ENCODE results near the gene NWD2.

NWD2 gene

DNA sequence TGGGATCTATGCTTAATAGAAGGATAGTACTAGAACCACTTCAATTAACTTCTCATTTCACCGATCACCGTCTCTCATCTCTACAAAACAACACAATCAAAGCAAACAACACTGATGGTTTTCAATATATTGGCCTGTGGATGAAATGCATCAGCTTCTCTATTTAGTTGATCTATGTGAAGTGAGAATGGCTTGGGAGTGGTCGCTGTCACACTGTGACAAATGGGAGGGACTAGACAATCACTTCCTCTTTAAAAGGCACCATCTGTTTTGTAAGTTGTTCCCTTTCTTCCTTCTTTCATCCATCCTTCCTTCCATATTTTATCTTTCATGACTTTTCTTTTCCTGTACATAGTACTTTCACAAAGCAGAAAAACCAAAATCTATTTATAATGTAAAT is 23.9 kb upstream of the NWD2 start:
- no peak for ATAC-seq
- TF ChIP-seq SNAI2 (CRISPR knock-in tag; IDR thresholded peaks at IDR 0.05) (no peak), ESRRG (CRISPR knock-in tag; IDR thresholded peaks at IDR 0.05) (no peak), TCF4 (CRISPR knock-in tag; IDR thresholded peaks at IDR 0.05; ENCODE audit: borderline replicate concordance) (no peak), ISL1 (CRISPR knock-in tag; IDR thresholded peaks at IDR 0.05) (no peak), CREB5 (CRISPR knock-in tag; IDR thresholded peaks at IDR 0.05; ENCODE audit: low read depth) (no peak), ARNTL (CRISPR knock-in tag; IDR thresholded peaks at IDR 0.05; ENCODE audit: borderline replicate concordance, low read depth) (no peak), POU6F1 (CRISPR knock-in tag; IDR thresholded peaks at IDR 0.05; ENCODE audit: borderline replicate concordance, low read depth) (no peak), GLIS3 (CRISPR knock-in tag; IDR thresholded peaks at IDR 0.05) (no peak), ZNF8 (CRISPR knock-in tag; IDR thresholded peaks at IDR 0.05) (no peak), ZNF565 (CRISPR knock-in tag; conservative IDR thresholded peaks at IDR 0.05; ENCODE audit: low read depth) (no peak), CSDC2 (CRISPR knock-in tag; IDR thresholded peaks at IDR 0.05) (no peak), ZFP30 (CRISPR knock-in tag; IDR thresholded peaks at IDR 0.05) (no peak), TSHZ2 (CRISPR knock-in tag; IDR thresholded peaks at IDR 0.05) (no peak), ZNF70 (CRISPR knock-in tag; IDR thresholded peaks at IDR 0.05) (no peak), OSR1 (CRISPR knock-in tag; IDR thresholded peaks at IDR 0.05) (no peak), TOX (CRISPR knock-in tag; IDR thresholded peaks at IDR 0.05; ENCODE audit: borderline replicate concordance) (no peak), RARB (CRISPR knock-in tag; IDR thresholded peaks at IDR 0.05) (no peak), BACH2 (CRISPR knock-in tag; IDR thresholded peaks at IDR 0.05; ENCODE audit: borderline replicate concordance) (no peak)
- TF ChIP-seq, protein P1, sequence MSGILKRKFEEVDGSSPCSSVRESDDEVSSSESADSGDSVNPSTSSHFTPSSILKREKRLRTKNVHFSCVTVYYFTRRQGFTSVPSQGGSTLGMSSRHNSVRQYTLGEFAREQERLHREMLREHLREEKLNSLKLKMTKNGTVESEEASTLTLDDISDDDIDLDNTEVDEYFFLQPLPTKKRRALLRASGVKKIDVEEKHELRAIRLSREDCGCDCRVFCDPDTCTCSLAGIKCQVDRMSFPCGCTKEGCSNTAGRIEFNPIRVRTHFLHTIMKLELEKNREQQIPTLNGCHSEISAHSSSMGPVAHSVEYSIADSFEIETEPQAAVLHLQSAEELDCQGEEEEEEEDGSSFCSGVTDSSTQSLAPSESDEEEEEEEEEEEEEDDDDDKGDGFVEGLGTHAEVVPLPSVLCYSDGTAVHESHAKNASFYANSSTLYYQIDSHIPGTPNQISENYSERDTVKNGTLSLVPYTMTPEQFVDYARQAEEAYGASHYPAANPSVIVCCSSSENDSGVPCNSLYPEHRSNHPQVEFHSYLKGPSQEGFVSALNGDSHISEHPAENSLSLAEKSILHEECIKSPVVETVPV (CRISPR knock-in tag; IDR thresholded peaks at IDR 0.05): no peak

GRCh38 chr4:37223732-37224131 is 20.8 kb upstream of the NWD2 start:
- TF ChIP-seq POU6F1 (CRISPR knock-in tag; IDR thresholded peaks at IDR 0.05; ENCODE audit: borderline replicate concordance, low read depth) (no peak), CSDC2 (CRISPR knock-in tag; IDR thresholded peaks at IDR 0.05) (no peak), ZNF565 (CRISPR knock-in tag; conservative IDR thresholded peaks at IDR 0.05; ENCODE audit: low read depth) (no peak), ZFP3 (CRISPR knock-in tag; IDR thresholded peaks at IDR 0.05) (no peak), ZNF8 (CRISPR knock-in tag; IDR thresholded peaks at IDR 0.05) (no peak), ZC3H10 (CRISPR knock-in tag; IDR thresholded peaks at IDR 0.05) (no peak), OSR1 (CRISPR knock-in tag; IDR thresholded peaks at IDR 0.05) (no peak), ZNF70 (CRISPR knock-in tag; IDR thresholded peaks at IDR 0.05) (no peak), CREB5 (CRISPR knock-in tag; IDR thresholded peaks at IDR 0.05; ENCODE audit: low read depth) (no peak), ARNTL (CRISPR knock-in tag; IDR thresholded peaks at IDR 0.05; ENCODE audit: borderline replicate concordance, low read depth) (no peak), TOX (CRISPR knock-in tag; IDR thresholded peaks at IDR 0.05; ENCODE audit: borderline replicate concordance) (no peak), RARB (CRISPR knock-in tag; IDR thresholded peaks at IDR 0.05) (no peak), ZFP30 (CRISPR knock-in tag; IDR thresholded peaks at IDR 0.05) (no peak), BACH2 (CRISPR knock-in tag; IDR thresholded peaks at IDR 0.05; ENCODE audit: borderline replicate concordance) (no peak), TSHZ2 (CRISPR knock-in tag; IDR thresholded peaks at IDR 0.05) (no peak)
- no peak for ATAC-seq

Measured in SK-N-SH treated with all-trans-retinoic acid at 6 μM for 48 hours (cell line).